ENCODE measurements around the gene DOCK10.

- no peak for TF ChIP-seq ATF3 (CRISPR knock-in tag; conservative IDR thresholded peaks at IDR 0.05)
- TF ChIP-seq CREM (CRISPR knock-in tag; IDR thresholded peaks at IDR 0.05): no peak
Observed at GRCh38 chr2:224736227-224736626, 306.0 kb downstream of the DOCK10 start.
